ENCODE data around the gene NINJ1.

NINJ1 gene

DNA sequence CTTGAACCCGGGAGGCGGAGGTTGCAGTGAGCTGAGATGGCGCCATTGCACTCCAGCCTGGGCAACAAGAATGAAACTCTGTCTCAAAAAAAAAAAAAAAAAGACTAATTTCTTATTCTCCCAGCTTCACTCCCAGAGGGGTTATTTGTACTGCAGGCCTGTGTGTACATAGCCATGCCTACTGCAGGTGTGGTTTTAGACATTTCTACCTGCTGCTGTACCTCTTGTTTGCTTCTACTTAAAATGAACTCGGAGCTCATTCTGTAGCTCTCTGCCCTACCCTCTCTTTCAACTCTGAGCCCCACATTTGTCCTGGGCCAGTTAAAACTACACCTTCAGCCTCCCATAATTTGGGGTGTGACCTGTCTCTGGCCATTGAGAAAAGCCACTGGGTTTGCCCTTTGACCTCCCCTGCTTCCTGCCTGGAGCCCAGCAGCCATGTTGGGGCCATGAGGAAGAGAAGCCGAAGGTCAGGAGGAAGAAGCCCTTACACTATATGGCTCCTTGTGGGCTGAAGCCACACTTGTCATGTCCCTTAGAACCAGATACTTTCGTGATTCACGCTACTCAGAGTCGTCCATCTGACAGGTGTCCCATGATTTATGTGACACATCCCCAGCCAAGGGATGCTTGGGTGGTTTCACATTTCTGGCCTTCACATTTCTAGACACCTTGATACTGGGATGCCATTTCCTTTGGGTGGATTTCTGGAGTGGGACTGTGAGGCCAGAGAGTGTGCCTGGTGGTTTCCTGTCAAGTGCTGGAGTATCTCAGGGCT, 47.4 kb downstream of the NINJ1 start:
- no peak for DNase-seq

DNA sequence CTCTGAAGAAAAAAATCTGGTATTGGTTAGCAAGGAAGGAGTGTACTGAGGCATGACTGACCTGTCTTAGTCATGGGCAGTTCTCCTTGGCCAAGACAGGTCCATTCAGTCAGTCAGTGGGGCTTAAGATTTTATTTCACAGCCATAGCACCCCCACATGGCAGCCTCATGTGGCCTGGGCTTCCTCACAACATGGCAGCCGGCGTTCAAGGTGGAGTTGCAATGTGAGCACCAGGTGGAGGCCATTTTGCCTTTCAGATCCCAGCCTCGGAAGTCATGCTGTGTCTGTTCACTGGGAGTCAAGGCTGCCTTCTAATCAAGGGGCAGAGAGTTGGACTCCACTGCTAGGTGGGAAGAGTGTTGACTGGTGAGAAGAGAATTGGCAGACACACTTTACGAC, 48.4 kb downstream of the NINJ1 start:
- DNase-seq = no peak

DNA sequence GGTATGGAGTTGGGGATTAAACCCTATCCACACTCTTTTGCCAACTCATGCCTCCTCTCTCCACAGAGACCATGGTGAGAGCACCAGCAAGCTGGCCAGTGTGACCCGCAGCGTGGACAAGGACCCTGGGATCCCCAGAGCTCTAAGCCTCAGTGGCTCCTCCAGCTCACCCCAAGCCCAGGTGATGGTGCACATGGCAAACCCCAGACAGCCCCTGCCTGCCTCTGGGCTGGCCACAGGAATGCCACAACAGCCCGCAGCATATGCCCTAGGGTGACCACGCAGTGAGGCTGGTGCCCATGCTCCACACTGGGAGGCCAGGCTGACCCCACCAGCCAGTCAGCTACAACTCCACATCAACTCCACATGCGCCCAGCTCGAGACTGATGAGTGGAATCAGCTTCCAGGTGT, 49.6 kb downstream of the NINJ1 start:
- DNase-seq = no peak

DNA sequence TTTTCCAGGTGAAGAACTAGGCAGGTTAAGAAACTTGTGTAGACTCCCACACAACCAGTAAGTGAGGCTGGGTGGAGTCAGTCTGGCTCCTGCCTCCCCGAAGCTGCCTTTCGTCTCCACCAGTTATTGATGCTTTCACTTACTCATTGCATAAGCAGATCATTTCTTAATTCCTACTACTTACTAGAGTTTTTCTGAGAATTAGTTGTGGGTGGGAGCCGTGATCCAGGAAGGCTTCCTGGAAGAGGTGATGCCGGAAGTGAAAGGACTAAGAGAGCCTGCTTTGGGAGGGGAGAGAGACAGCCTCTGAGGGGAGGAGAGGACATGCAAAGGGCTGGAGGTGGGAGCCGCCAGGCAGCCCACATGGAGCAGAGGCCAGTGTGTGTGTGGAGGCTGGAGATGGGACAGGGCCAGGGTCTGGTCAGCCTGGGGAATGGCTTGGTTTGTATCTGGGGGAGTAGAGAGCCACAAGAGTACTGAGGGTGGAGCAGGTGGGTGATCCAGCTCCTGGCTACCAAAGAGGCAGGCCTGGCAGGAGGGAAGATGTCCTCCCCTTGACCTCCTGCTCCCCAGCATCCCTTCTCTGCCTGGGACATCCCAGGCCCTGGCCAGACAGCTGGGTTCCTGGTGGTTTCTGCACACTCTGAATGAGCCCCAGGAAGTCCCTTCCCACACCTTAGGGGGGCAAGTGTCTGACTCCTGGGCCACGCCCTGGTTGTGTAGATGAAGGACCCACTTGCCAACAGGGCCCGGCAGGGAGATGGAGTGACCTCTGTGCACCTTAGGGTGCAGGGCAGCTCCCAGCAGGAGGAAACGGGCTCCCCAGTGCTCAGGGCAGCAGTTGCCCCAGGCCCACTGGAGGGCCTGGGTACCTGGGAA, 50.2 kb downstream of the NINJ1 start:
- DNase-seq = peak; percentile 47

DNA sequence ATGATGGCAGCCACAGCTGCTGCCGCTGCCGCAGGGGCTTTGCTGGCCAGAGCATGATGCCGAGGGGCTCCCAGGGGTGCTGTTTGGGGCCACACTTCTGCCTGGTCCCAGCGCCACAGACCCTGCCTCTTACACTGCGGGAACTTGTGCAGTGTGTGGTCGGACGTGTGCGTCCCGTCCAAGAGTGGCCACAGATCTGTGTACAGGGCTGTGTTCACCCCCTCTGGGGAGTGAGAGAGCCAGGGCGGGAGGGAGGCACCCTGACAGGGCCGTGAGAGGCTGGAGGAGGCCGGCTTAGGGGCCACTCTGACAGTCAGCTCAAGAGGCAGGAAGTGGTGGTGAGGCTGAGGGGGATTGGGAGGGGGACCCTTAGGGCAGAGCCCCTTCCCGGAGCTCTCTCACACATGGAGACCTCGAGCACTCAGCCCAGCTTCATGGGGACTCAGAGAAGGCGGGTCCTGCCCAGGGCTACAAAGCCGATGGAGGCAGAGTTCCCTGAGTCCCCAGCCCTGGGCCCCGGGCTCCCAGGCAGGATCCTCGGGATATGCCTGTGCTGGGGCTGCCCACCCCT, 51.1 kb downstream of the NINJ1 start:
- no peak for DNase-seq

DNA sequence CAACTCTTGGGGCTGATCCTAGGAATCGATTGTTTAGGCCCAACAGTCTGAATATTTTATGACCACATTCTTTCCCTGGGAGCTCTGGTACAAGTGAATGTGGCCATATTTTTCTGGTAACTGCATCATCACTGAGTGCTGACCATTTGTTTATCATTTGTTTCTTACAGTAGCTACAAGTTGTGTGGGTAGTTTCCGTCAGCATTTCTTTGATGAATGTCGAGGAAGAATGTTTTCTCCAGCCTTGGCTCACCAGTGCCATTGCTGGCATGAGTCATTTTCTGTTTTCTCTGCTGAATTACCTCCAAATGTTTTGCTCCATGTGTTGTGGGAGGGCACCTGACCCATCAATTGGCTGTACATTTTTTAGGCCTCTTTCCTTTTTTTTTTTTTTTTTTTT, 52.1 kb downstream of the NINJ1 start:
- no peak for DNase-seq

DNA sequence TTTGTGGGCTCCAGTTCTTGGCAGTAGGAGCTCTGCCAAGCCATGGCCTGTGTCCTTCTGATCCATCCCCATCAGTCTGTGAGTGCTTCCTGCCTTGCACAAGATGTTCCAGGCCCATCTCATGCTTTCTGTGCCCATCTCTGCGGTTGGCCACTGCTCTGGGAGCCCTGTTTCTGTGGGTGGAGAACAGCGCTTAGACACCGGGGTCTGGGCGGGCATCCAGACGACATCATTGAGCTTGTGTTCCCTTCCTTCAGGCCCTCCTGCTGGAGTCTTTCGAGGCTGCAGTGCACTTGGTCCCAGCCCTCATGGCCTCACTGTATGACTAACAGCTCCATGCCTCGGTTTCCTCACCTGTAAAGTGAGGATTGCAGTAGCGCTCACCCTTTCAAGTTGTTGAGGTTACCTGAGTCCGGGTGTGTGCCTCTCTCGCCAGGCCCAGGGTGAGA, 52.9 kb downstream of the NINJ1 start:
- no peak for DNase-seq

DNA sequence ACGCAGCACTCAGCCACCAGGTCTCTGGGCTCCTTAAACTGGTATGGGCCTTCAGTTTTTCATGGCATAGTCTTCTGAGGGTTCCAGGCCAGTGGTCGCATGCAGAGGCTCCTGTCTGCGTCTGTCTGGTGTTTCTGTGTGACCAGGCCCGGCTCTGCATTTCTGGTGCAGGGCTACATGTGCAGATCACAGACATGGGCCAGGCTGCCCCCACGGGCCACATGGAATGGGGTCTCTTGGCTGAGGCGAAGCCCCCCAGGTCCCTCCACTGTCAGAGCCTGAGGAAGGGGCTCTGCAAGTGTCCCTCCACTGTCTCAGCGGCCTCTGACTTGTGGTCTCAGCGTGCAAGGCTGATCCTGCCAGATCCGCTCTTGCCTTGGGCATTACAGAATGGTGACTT, 53.6 kb downstream of the NINJ1 start:
- no peak for DNase-seq

DNA sequence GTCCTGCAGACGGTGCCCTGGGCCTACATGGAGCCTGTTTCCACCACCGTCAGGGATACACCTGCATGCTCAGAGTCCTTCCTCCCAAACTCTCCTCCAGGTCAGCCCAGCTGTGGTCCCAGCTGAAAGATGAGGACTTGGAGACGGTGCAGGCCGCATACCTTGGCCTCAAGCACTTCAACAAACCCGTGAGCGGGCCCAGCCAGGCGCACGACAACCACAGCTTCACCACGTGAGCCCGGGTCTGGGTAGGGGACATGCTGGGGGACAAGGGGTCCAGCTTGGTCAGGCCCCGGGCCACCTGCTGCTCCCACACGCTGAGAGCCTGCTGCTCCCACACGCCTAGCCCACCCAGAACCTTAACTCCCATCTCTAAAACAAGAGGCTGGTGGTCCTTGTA, 54.7 kb downstream of the NINJ1 start:
- DNase-seq = no peak

DNA sequence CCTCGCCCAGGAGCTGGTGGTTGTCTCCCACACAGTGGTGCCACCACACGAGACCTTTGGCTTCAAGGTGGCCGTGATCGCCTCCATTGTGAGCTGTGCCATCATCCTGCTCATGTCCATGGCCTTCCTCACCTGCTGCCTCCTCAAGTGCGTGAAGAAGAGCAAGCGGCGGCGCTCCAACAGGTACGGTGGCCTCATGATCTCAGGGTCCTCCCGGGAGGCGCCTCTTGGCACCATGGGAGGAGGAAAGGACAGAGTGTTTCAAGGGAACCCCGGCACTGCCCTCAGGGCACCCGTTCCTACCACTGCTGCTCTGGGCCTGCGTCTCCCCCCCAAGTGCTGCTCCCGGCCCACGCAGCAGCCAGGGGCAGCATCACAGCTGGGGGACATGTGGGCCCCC, 56.2 kb downstream of the NINJ1 start:
- DNase-seq = no peak

DNA sequence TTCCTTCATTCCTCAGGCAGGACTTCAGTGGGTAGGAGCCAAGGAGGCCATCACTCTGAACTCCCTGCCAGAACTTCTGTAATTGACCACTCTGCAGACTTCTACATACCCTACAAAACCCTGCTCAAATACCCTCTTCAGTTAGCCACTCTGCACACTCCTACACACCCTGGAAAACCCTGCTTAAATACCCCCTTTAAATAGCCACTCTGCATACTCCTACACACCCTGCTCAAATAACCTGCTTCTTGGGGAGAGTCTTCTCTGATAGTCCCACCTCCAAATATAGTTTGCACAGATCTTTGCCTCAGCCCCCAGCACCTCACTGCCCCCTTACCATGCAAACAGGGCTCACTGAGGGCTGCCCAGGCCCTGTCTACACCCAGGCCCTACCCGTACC, 56.7 kb downstream of the NINJ1 start:
- no peak for DNase-seq

DNA sequence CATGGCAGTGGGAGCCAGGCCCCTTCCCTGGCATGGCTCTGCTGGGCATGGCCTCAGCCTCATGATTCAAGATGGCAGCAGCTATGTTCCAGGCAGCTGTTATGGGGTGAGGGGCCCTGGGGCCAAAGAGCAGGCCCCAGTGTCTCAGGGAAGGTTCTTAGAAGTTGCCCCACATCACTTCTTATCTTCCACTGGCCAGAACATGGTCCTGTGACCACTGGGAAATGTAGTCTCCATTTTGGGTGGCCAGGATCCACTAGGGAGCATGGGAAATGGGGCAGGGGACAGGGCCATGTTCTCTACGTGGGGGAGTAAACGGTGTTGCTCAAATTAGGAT, 57.3 kb downstream of the NINJ1 start:
- DNase-seq = no peak

DNA sequence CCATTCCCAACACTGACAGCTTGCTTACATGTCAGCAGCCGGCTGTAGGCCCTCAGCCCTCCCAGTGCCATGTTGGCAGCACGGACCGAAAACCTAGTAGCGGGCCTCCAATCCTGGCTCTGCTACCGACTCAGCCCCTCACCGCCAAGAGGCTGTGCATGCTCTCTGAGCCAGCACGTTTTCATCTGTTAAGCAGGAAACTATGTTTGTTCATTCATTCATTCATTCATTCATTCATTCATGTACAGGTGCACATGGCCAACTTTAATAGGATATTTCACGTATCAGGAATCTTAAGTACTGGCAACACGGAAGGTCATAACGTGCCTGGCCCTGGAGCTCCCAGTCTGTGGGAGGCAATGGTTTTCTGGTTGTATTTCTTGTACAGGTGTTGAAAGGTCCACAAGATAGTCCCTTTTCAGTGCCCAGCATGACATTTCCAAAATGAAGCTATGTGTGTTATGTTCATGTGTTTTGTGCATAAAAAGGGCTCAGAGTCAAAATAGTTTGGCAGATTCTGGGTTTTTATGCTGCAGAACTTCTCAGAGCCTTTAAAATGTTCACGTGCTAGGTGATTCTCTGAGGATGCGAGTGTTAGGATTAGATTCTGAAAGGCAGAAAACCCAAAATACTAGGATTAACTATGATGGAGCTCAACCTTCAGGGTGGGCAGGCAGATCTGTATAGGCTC, 57.8 kb downstream of the NINJ1 start:
- DNase-seq = no peak

DNA sequence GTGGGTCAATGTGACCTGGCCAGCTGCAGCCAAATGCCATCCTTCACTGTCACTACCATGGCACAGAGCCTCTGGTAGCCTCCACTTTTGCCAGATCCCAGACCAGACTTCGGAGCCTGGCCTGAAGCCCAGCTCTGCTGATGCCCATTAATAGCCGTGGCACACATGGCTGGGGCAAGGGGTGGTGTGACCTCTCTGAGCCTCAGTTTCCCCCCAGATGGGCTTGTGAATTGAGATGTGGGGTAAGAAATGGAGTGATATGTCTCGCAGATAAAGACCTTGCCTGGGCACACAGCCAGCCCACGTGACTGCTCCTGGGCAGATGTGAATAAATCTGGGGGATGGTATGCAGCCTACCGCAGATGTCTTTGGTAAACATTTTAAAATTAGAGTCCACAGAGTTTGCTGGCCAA, 61.7 kb downstream of the NINJ1 start:
- DNase-seq = no peak

All from stimulated activated CD4-positive, alpha-beta T cell treated with anti-CD3 and anti-CD28 coated beads, Interleukin-4, amount 100 ng/mL, for 1 hour (primary cell).